Measurements from ENCODE around the gene ETV5.
A peak's percentile ranks its signal among the peaks of the same experiment; 100 is the strongest.

The ETV5 gene

DNA sequence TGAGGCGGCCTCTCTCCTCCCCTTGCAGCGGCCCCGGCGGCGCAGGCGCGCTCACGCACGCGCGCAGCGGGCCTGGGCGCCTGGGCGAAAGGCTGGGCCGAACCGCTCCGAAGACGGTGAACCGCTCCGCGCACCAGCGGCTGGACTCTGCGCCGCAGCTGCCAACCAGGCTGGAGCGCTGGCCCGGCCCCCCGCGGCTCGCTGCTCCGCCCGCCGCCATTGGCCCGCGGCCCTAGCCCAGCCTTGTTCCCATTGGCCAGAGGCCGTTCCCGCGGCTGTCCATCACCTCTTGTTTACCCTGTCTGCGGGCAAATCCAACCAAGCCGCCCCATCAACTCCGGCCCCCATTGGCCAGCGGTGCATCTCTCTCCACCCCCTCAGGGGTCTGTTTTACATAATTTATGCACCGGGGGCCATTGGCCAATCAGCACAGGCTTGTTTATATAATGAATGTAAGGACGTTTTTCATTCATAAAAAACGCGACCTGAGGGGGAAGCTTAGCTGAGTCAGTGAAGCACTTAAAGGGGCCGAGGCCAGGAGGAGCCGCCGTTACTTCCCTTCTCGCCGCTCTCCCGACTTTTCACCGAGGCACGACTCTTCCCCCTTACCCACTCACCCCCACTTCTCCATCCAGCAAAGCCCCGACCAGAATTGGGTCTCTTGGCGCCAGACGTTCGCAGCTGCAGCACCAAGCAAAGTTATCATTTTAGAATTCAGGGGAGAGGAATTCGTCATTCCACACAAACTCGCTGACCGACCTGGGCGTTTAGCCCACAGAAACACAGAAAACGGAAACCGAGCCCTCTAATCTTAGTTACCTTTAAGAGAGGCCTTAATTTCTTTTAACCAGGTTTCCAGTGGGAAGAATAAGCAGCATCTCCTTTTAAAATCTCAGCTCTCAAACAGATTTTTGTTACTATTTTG, at the start of gene ETV5:
Gene ETV5 (minus strand): TSS at position 149 of the 925 bp plus-strand sequence. CDS start 3,221 bp downstream, outside the sequence.
- DNase-seq: peak; percentile 72

DNA sequence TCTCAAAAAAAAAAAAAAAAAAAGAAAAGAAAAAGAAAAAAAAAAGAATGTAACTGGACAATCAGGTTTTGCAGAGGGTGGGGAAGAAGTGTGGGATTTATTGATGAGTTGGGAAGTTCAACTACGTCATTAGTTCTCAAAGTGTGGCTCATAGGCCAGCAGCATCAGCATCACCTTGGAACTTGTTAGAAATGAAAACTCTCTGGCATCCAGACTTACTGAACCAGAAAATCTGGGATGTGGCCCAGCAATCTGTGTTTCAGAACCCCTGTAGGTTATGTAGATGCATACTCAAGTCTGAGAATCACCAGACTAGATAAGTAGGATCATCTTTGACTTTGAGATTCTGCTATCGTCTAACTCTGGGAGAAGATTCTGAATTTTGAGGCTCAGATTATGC, 45.8 kb upstream of the ETV5 start:
- no peak for DNase-seq

- DNase-seq: no peak
Measured at GRCh38 chr3:186152889-186153292, 44.0 kb upstream of the ETV5 start.

- no peak for DNase-seq
Measured at GRCh38 chr3:186152361-186152798, 43.5 kb upstream of the ETV5 start.

DNA sequence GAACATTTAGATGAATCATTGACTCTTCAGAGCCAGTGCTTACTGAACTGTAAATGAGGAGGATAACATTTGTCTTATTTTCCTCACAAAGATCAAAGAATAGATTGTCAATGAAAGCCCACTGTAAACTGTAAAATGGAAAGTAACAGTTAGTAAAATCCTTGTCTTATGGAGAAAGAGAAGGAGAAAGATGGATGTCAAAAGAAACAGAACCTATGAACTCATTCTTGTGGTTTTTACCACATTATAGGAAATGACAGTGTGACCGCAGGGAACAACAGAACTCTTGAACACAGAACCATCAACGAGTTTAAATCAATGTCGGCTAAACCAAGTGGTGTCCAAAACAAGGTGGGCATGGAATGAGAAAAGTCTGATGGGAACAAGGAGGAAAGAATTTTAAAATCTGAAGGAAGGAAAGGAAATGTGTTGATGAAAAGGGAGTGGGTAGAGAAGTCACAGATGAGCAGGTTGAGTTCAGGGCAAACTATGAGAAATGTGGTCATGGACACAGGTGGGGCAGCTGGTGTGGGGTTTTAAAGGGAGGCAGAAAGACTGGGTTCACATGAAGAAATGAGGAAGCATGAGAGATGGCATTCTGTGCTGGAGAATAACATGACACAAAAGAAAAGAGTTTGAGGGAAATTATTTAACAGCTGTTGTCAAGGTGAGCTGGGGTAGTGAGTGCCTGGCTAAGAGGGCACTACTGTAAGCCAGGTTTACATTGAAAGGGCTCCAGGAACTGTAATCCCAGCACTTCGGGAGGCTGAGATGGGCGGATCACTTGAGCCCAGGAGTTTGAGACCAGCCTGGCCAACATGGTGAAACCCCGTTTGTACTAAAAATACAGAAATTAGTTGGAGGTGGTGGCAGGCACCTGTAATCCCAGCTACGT, 42.4 kb upstream of the ETV5 start:
- DNase-seq: no peak

- DNase-seq: no peak
Measured at GRCh38 chr3:186150041-186150830, 41.3 kb upstream of the ETV5 start.

DNA sequence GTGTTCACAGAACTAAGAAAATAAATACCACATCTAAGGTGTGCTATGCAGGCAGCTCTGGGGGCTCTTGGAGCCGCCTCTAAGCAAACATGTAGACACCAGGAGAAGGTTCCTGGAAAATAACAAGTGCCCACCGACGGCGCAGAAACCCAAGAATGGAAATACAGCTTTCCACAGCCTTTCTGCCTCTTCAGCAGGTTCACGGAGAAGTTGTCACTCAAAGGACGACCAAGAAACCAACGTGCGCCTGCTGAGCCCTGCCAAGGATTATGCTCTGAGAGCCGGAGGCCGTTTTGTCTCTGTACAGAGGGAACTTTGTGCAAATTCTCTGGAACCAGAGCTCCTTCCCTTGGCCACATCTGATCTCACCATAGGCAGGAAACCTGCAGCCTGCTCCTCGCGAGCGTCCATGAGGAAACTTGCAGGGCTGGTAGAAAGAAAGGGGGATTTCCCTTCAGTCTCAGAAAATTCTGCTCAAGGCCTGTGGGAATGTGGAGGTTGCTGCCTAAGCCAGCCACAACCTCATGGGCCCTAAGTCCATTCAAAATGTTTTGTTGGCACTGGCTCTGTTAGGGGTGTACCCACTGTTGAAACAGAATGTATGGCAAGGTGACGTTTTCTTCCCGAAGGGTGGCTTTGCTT, 40.6 kb upstream of the ETV5 start:
- no peak for DNase-seq

GRCh38 chr3:186144257-186144656, 35.4 kb upstream of the ETV5 start:
- no peak for DNase-seq

GRCh38 chr3:186143250-186143649, 34.4 kb upstream of the ETV5 start:
- no peak for DNase-seq

GRCh38 chr3:186142393-186142932, 33.6 kb upstream of the ETV5 start:
- DNase-seq: no peak

DNA sequence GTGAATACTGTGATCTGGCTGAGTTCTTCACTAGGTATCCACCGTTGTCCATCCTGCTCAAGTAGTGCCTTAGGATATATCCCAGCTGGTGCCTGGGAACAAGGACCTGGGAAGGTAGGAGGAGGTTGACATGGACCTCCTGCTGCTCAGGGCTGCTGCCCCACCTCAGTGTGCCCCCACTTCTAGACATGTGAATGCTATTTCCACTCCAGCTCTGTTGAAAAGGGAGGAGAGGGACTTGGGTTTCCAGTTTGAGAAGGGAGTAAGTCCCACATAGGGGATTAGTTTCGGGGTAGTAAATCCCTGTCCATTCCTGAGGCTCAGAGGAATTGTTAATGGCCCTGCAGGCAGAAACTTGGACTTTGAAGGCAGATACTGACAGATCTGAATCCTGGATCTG, 32.9 kb upstream of the ETV5 start:
- DNase-seq: no peak

- DNase-seq: no peak
Measured at GRCh38 chr3:186138272-186138981, 29.5 kb upstream of the ETV5 start.

- no peak for DNase-seq
Measured at GRCh38 chr3:186137051-186137685, 28.3 kb upstream of the ETV5 start.

DNA sequence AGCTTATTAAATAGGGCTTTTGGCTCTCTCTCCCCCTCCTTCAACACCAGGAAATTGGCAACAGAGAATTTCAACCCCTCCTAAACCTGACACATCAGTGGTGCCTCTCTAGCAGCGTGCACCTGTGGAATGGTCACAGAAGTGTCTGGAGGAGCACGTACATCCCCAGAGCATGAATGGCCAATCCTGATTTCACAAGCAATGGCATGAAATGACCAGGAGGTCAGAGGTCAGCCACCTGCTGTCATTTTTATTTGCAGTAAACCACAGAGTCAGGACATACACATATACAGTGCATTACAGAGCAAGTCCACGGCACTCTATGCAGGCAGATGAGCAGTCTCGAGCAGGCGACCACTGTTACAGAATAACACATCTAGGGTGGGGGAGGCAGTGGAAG, 25.1 kb upstream of the ETV5 start:
- no peak for DNase-seq

GRCh38 chr3:186132487-186132886, 23.6 kb upstream of the ETV5 start:
- no peak for DNase-seq

GRCh38 chr3:186129206-186129605, 20.3 kb upstream of the ETV5 start:
- no peak for DNase-seq

- DNase-seq: no peak
Measured at GRCh38 chr3:186128158-186128557, 19.3 kb upstream of the ETV5 start.

DNA sequence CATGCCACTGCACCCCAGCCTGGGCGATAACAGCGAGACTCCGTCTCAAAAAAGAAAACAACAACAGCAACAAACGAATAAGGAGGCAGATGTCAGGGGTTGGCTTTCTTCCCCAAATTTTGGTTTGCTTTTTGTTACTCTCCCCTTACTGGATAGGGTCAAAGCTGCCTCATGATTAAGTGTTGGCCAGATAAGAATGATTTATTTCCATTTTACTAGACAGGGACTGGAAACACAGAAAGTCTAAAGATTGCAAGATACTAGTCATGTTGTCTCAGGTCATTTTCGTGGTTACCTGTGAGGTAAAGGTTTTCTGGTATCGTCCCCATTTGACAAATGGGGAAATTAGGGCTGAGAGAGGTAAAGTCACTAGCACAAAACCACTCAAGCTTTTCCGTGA, 18.6 kb upstream of the ETV5 start:
- no peak for DNase-seq

GRCh38 chr3:186125118-186125517, 16.2 kb upstream of the ETV5 start:
- no peak for DNase-seq

DNA sequence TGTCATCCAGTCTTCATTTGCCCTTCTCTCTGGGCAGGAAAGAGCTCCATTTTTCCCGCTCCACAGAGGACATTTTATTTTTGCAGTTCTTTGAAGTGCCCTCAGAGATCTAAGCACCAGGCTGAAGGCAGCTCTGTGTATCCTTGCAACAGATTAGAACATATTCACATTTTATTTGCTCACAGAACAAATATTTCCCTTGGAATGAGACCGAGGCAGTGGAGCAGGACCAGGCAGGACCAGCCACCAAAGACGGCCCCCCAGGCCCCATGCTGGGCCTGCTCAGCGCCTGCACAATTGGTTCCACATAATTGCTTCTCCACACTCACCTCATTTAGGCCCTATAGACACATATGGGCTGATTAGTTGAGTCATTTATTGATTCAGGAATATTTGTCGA, 15.7 kb upstream of the ETV5 start:
- DNase-seq: no peak

GRCh38 chr3:186123012-186123411, 14.1 kb upstream of the ETV5 start:
- DNase-seq: no peak

All from activated CD4-positive, alpha-beta T cell treated with anti-CD3 and anti-CD28 coated beads for 1 hour (primary cell).